HL-60 (cell line): ENCODE data around the gene TRAM2.

Source experiments
- POLR2AphosphoS5 ChIP-seq: IDR thresholded peaks from 2 replicates; pipeline ENCODE4 v1.6.1; 2012; ENCODE audit warnings: low read depth
- TF ChIP-seq, protein P1 (sequence below): IDR thresholded peaks from one replicate; pipeline ENCODE4 v1.5.1; 2011; ENCODE audit warnings: low read length, control low read depth, inconsistent platforms; ENCODE audit not compliant: insufficient read depth
- TF ChIP-seq, protein P2 (sequence below): IDR thresholded peaks from 2 replicates; pipeline ENCODE4 v1.6.1; 2012; ENCODE audit warnings: low read depth; ENCODE audit not compliant: insufficient replicate concordance

DNA sequence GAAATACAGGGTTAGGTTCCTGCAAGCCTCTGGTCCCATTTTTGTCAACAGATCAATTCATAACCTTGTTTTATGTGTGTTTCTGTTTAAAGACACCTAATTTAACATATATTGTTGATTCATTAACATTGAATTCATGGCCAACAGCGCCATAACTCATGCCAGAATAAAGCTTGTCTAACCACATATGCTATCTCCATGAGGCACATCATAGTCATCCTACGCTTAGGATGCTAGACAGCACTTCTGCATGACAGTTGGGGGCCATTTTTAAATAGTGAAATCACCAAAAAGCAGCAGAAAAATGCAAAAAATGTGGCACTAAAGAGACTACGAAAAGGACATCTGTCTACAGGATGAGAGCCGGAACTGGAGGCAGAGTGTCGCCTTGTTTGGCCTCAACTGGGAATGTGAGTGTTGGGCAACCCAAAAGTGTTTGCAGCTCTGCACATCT is 37.9 kb downstream of the TRAM2 start:
- TF ChIP-seq, protein P1, sequence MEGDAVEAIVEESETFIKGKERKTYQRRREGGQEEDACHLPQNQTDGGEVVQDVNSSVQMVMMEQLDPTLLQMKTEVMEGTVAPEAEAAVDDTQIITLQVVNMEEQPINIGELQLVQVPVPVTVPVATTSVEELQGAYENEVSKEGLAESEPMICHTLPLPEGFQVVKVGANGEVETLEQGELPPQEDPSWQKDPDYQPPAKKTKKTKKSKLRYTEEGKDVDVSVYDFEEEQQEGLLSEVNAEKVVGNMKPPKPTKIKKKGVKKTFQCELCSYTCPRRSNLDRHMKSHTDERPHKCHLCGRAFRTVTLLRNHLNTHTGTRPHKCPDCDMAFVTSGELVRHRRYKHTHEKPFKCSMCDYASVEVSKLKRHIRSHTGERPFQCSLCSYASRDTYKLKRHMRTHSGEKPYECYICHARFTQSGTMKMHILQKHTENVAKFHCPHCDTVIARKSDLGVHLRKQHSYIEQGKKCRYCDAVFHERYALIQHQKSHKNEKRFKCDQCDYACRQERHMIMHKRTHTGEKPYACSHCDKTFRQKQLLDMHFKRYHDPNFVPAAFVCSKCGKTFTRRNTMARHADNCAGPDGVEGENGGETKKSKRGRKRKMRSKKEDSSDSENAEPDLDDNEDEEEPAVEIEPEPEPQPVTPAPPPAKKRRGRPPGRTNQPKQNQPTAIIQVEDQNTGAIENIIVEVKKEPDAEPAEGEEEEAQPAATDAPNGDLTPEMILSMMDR: no peak
- TF ChIP-seq POLR2AphosphoS5: no peak
- TF ChIP-seq, protein P2, sequence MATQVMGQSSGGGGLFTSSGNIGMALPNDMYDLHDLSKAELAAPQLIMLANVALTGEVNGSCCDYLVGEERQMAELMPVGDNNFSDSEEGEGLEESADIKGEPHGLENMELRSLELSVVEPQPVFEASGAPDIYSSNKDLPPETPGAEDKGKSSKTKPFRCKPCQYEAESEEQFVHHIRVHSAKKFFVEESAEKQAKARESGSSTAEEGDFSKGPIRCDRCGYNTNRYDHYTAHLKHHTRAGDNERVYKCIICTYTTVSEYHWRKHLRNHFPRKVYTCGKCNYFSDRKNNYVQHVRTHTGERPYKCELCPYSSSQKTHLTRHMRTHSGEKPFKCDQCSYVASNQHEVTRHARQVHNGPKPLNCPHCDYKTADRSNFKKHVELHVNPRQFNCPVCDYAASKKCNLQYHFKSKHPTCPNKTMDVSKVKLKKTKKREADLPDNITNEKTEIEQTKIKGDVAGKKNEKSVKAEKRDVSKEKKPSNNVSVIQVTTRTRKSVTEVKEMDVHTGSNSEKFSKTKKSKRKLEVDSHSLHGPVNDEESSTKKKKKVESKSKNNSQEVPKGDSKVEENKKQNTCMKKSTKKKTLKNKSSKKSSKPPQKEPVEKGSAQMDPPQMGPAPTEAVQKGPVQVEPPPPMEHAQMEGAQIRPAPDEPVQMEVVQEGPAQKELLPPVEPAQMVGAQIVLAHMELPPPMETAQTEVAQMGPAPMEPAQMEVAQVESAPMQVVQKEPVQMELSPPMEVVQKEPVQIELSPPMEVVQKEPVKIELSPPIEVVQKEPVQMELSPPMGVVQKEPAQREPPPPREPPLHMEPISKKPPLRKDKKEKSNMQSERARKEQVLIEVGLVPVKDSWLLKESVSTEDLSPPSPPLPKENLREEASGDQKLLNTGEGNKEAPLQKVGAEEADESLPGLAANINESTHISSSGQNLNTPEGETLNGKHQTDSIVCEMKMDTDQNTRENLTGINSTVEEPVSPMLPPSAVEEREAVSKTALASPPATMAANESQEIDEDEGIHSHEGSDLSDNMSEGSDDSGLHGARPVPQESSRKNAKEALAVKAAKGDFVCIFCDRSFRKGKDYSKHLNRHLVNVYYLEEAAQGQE: no peak
